ENCODE measurements around the gene TRHDE. TPM values are rescaled to one million over a fixed set of nuclear protein-coding genes. Genes with fewer than 3 reads are reported as not detected.

Gene TRHDE
- total RNA-seq, 1 experiment from 2014 or later, result 0.74 TPM

GRCh38 chr12:72359416-72359815 is 87.2 kb downstream of the TRHDE start:
- Histone ChIP-seq H3K4me2 (no peak overlapping the region), H2AFZ (no peak overlapping the region), H3K27me3 (ENCODE audit: insufficient read depth, low read depth) (no peaks in the 10 kb centered on the region), H3K9me2 (ENCODE audit: insufficient read depth) (no peaks in the 10 kb centered on the region), H3F3A (ENCODE audit: insufficient read depth, low read depth) (no peaks in the 10 kb centered on the region), H3K27ac (no peak overlapping the region), H3K79me2 (ENCODE audit: low read depth) (no peaks in the 10 kb centered on the region), H3K4me3 (no peak overlapping the region), H3K9me3 (ENCODE audit: insufficient read depth, low read depth) (no peaks in the 10 kb centered on the region), H4K20me1 (ENCODE audit: insufficient read depth) (no peaks in the 10 kb centered on the region), H3K4me1 (replicated peaks; ENCODE audit: insufficient read depth) (no peaks in the 10 kb centered on the region), H3K36me3 (ENCODE audit: low read depth) (no peaks in the 10 kb centered on the region)
- no peak for TF ChIP-seq EZH2 (IDR thresholded peaks at IDR 0.05; ENCODE audit: low read depth)
- TF ChIP-seq CTCF (conservative IDR thresholded peaks at IDR 0.05), result no peak
- ChIA-PET POLR2A (ENCODE audit: unreplicated experiment) (no interaction called here), CTCF (no interaction called here)
- no TSS peak for BruUV-seq (replicated peaks)
- intact Hi-C loops (cut with micrococcal nuclease; ENCODE audit: unreplicated experiment), result no loop called here
- DNase-seq, result no peak

- no peaks in the 10 kb centered on the region for H3K4me1 ChIP-seq (replicated peaks; ENCODE audit: insufficient read depth)
- DNase-seq, result no peak
- TF ChIP-seq CTCF (conservative IDR thresholded peaks at IDR 0.05), result no peak
- no peak for TF ChIP-seq EZH2 (IDR thresholded peaks at IDR 0.05; ENCODE audit: low read depth)
- no peaks in the 10 kb centered on the region for H3K79me2 ChIP-seq (ENCODE audit: low read depth)
- H3K36me3 ChIP-seq (ENCODE audit: low read depth), result no peaks in the 10 kb centered on the region
- no peak overlapping the region for H3K4me2 ChIP-seq
- H3K4me3 ChIP-seq, result no peak overlapping the region
- no peaks in the 10 kb centered on the region for H3K9me2 ChIP-seq (ENCODE audit: insufficient read depth)
- no peaks in the 10 kb centered on the region for H4K20me1 ChIP-seq (ENCODE audit: insufficient read depth)
- ChIA-PET CTCF (no interaction called here), POLR2A (ENCODE audit: unreplicated experiment) (no interaction called here)
- H3K9me3 ChIP-seq (ENCODE audit: insufficient read depth, low read depth), result no peaks in the 10 kb centered on the region
- no peak overlapping the region for H3K27ac ChIP-seq
- no peaks in the 10 kb centered on the region for H3F3A ChIP-seq (ENCODE audit: insufficient read depth, low read depth)
- H3K27me3 ChIP-seq (ENCODE audit: insufficient read depth, low read depth), result no peaks in the 10 kb centered on the region
- no peak overlapping the region for H2AFZ ChIP-seq
- intact Hi-C loops (cut with micrococcal nuclease; ENCODE audit: unreplicated experiment), result no loop called here
- no TSS peak for BruUV-seq (replicated peaks)
Measured at GRCh38 chr12:72365151-72365550, 93.0 kb downstream of the TRHDE start.

- Histone ChIP-seq H3K4me1 (replicated peaks; ENCODE audit: insufficient read depth) (no peaks in the 10 kb centered on the region), H3K27me3 (ENCODE audit: insufficient read depth, low read depth) (no peaks in the 10 kb centered on the region), H3K4me2 (no peak overlapping the region), H3K79me2 (ENCODE audit: low read depth) (no peaks in the 10 kb centered on the region), H3F3A (ENCODE audit: insufficient read depth, low read depth) (no peaks in the 10 kb centered on the region), H3K9me3 (ENCODE audit: insufficient read depth, low read depth) (no peaks in the 10 kb centered on the region), H3K4me3 (no peak overlapping the region), H3K9me2 (ENCODE audit: insufficient read depth) (no peaks in the 10 kb centered on the region), H3K36me3 (ENCODE audit: low read depth) (no peaks in the 10 kb centered on the region), H3K27ac (no peak overlapping the region), H4K20me1 (ENCODE audit: insufficient read depth) (no peaks in the 10 kb centered on the region), H2AFZ (no peak overlapping the region)
- CTCF ChIA-PET, result no interaction called here
- no peak for DNase-seq
- POLR2A ChIA-PET (ENCODE audit: unreplicated experiment), result no interaction called here
- no TSS peak for BruUV-seq (replicated peaks)
- TF ChIP-seq EZH2 (IDR thresholded peaks at IDR 0.05; ENCODE audit: low read depth) (no peak), CTCF (conservative IDR thresholded peaks at IDR 0.05) (no peak)
- intact Hi-C loops (cut with micrococcal nuclease; ENCODE audit: unreplicated experiment), result no loop called here
Measured at GRCh38 chr12:72366255-72366654, 94.1 kb downstream of the TRHDE start.

All from PC-9 (cell line).